ENCODE measurements around the gene PCTP. TPM values are rescaled to one million over a fixed set of nuclear protein-coding genes. Genes with fewer than 3 reads are reported as not detected.

PCTP gene
- 10 to 100 TPM; 19.3 to 29.4 (median 25.0) TPM for total RNA-seq

- no peaks in the 10 kb centered on the region for H3K27me3 ChIP-seq
- H3K4me1 ChIP-seq = peaks cover 0 to 6% of the 10 kb centered on the region in 2 donors
- H3K36me3 ChIP-seq = no peaks in the 10 kb centered on the region
- peak within 1 kb of the TSS; percentile 72 to 93 (median 77) for H3K4me3 ChIP-seq
- H3K27ac ChIP-seq = peak within 1 kb of the TSS; percentile 78 to 91
- intact Hi-C loops (cut with DNase I; ENCODE audit: low total_unique reads) = no loop called here
- DNase-seq (ENCODE audit: low spot score in 2 of 2) = peak; percentile 85 to 86
- peak; percentile 37 for TF ChIP-seq POLR2A (IDR thresholded peaks at IDR 0.05)
- peak in 2 of 3 donors; percentile 40 to 59 for TF ChIP-seq CTCF (IDR thresholded peaks at IDR 0.05)
- TF ChIP-seq POLR2AphosphoS5 (IDR thresholded peaks at IDR 0.05) = peak; percentile 65 to 73 (median 68)
- H3K9me3 ChIP-seq = no peaks in the 10 kb centered on the region
Observed at GRCh38 chr17:55750750-55751657, at the start of gene PCTP. Gene PCTP (plus strand): TSS chr17:55751051. CDS start chr17:55751104, 53 bp downstream.

DNA sequence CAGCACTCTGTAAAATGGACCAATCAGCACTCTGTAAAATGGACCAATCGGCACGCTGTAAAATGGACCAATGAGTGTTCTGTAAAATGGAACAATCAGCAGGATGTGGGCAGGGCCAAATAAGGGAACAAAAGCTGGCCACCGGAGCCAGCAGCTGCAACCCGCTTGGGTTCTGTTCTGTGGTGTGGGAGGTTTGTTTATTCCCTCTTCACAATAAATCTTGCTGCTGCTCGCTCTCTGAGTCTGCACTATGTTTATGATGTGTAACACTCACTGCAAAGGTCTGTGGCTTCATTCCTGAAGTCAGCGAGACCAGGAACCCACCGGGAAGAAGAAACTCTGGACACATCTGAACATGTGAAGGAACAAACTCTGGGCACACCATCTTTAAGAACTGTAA lies 48.7 kb upstream of the PCTP start:
- intact Hi-C loops (cut with DNase I; ENCODE audit: low total_unique reads) = no loop called here
- H3K36me3 ChIP-seq = no peaks in the 10 kb centered on the region
- no peaks in the 10 kb centered on the region for H3K9me3 ChIP-seq
- DNase-seq (ENCODE audit: low spot score in 2 of 2) = no peak
- no peaks in the 10 kb centered on the region for H3K27me3 ChIP-seq
- no peak for TF ChIP-seq POLR2AphosphoS5 (IDR thresholded peaks at IDR 0.05)
- no peak for TF ChIP-seq POLR2A (IDR thresholded peaks at IDR 0.05)
- TF ChIP-seq CTCF (IDR thresholded peaks at IDR 0.05) = no peak
- no peaks in the 10 kb centered on the region for H3K4me1 ChIP-seq
- H3K4me3 ChIP-seq = no peak overlapping the region
- H3K27ac ChIP-seq = no peak overlapping the region

- H3K27me3 ChIP-seq = no peaks in the 10 kb centered on the region
- intact Hi-C loops (cut with DNase I; ENCODE audit: low total_unique reads) = no loop called here
- no peak overlapping the region for H3K4me3 ChIP-seq
- no peak for DNase-seq (ENCODE audit: low spot score in 2 of 2)
- no peak overlapping the region for H3K27ac ChIP-seq
- H3K36me3 ChIP-seq = no peaks in the 10 kb centered on the region
- H3K9me3 ChIP-seq = no peaks in the 10 kb centered on the region
- TF ChIP-seq CTCF (IDR thresholded peaks at IDR 0.05) (no peak), POLR2A (IDR thresholded peaks at IDR 0.05) (no peak), POLR2AphosphoS5 (IDR thresholded peaks at IDR 0.05) (no peak)
- no peaks in the 10 kb centered on the region for H3K4me1 ChIP-seq
Observed at GRCh38 chr17:55704401-55704800, 46.5 kb upstream of the PCTP start.

GRCh38 chr17:55705847-55706246 lies 45.0 kb upstream of the PCTP start:
- Histone ChIP-seq H3K4me3 (no peak overlapping the region), H3K4me1 (no peaks in the 10 kb centered on the region), H3K36me3 (no peaks in the 10 kb centered on the region), H3K27me3 (no peaks in the 10 kb centered on the region), H3K27ac (no peak overlapping the region), H3K9me3 (no peaks in the 10 kb centered on the region)
- intact Hi-C loops (cut with DNase I; ENCODE audit: low total_unique reads) = no loop called here
- no peak for DNase-seq (ENCODE audit: low spot score in 2 of 2)
- TF ChIP-seq POLR2AphosphoS5 (IDR thresholded peaks at IDR 0.05) (no peak), CTCF (IDR thresholded peaks at IDR 0.05) (no peak), POLR2A (IDR thresholded peaks at IDR 0.05) (no peak)
